Skeletal muscle tissue (tissue), 4 donors: ENCODE results near the gene PNPO. TPM values are rescaled to one million over a fixed set of nuclear protein-coding genes. Genes with fewer than 3 reads are reported as not detected.

Experiments used
- H3K27ac ChIP-seq: one replicate; pipeline ENCODE4 v1.7.0; 2013; ENCODE audit warnings: mild to moderate bottlenecking, low read depth, low read length, inconsistent platforms
- H3K27me3 ChIP-seq, 3 donors: one replicate each; pipeline ENCODE4 v1.7.0; 2013; ENCODE audit warnings: low read length in 3 of 3; ENCODE audit not compliant: control insufficient read depth in 3 of 3, insufficient read depth in 3 of 3
- H3K36me3 ChIP-seq, 3 donors: one replicate each; pipeline ENCODE4 v1.7.0; 2013; ENCODE audit warnings: low read length in 3 of 3; ENCODE audit not compliant: control insufficient read depth in 3 of 3, insufficient read depth in 3 of 3
- H3K4me1 ChIP-seq, 3 donors: one replicate each; pipeline ENCODE4 v1.7.0; 2013; ENCODE audit warnings: low read length in 3 of 3, mild to moderate bottlenecking in 3 of 3; ENCODE audit not compliant: control insufficient read depth in 3 of 3, insufficient read depth in 3 of 3
- H3K4me3 ChIP-seq, 3 donors: one replicate each; pipeline ENCODE4 v1.7.0; 2013; ENCODE audit warnings: low read length in 3 of 3
- H3K9ac ChIP-seq, 3 donors: one replicate each; pipeline ENCODE4 v1.7.0; 2013; ENCODE audit warnings: low read length in 3 of 3, mild to moderate bottlenecking in 3 of 3, moderate library complexity in 2 of 3, low read depth in 1 of 3
- H3K9me3 ChIP-seq, 3 donors: one replicate each; pipeline ENCODE4 v1.7.0; 2013; ENCODE audit warnings: low read length in 3 of 3; ENCODE audit not compliant: control insufficient read depth in 3 of 3
- total RNA-seq: library from RNA; depleted of rRNA; stranded (reverse); fragments of >200 nt; gene quantifications from one replicate; pipeline ENCODE4 v1.2.3, GENCODE V29; 2014
- donor health status: Osteomylitis.

PNPO gene
- total RNA-seq, 1 donor from 2014 or later: 12.0 TPM

DNA sequence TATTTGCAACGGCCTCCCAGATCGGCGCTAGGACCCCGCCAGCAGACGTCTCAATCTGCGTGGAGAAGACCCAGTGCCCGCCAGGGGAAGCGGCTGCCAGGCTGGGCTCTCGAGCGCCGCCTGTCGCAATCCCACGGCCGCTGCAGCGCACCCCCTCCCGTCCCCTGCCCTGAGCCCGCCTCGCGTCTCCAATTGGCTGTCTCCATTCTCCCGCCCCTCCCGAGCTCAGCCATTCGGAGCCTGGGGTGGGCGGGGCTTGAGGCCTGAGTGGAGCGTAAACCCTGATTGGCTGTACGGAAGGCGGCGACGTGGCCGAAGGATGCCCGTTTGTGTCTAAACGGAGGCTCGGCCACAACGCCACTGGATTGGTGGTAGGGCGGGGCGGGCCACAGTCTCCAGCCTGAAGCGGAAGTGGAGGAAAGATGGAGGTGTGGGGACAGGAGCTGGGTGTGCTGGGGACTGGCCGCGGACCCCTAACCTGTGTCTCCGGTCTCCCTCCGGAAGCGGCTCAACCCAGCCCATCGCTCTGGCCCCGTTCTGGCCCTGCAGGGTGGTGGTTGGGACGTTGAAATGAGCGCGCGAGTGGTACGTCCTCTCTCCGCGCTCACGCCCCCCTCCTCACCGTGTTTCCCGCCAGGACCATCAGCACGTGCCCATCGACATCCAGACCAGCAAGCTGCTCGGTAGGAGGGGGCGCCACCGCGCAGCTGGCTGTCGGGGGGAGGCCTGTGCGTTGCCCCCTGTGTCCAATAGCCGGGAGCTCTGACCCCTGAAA lies 29.5 kb downstream of the PNPO start, which contains the start of gene CDK5RAP3:
Gene CDK5RAP3 (plus strand): TSS at position 389 of the 775 bp plus-strand sequence. CDS start 34 bp downstream, at position 423.
- peaks cover 19 to 25% (median 21%) of the 10 kb centered on the region in 3 donors for H3K36me3 ChIP-seq
- H3K4me1 ChIP-seq: peaks cover 13 to 20% (median 17%) of the 10 kb centered on the region in 3 donors
- H3K4me3 ChIP-seq: peak within 1 kb of the TSS; percentile 94 to 99 (median 99)
- peak within 1 kb of the TSS; percentile 86 to 93 (median 88) for H3K9ac ChIP-seq
- no peaks in the 10 kb centered on the region for H3K9me3 ChIP-seq
- H3K27me3 ChIP-seq: no peaks in the 10 kb centered on the region
- peak within 1 kb of the TSS; percentile 82 for H3K27ac ChIP-seq

DNA sequence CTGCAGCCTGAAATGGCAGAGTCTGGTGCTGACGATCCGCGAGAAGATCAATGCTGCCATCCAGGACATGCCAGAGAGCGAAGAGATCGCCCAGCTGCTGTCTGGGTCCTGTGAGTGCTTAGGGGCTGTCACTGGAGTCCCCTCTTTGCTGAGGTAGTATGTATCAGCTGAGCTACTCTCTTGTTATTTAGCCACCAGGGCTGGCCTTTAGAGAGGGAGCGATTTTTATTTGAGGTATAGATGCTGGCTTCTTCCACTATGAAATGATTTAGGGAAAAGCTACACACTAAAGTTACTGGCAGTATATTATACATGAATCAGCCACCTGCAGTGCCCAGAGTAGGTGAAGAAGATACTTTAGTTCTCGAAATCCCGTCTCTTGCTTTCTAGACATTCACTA lies 32.2 kb downstream of the PNPO start:
- Histone ChIP-seq H3K36me3 (peaks cover 32 to 45% (median 40%) of the 10 kb centered on the region in 3 donors), H3K27me3 (no peaks in the 10 kb centered on the region), H3K4me3 (no peak overlapping the region), H3K9ac (no peak overlapping the region), H3K4me1 (peaks cover 13 to 20% (median 17%) of the 10 kb centered on the region in 3 donors), H3K27ac (no peak overlapping the region), H3K9me3 (no peaks in the 10 kb centered on the region)

DNA sequence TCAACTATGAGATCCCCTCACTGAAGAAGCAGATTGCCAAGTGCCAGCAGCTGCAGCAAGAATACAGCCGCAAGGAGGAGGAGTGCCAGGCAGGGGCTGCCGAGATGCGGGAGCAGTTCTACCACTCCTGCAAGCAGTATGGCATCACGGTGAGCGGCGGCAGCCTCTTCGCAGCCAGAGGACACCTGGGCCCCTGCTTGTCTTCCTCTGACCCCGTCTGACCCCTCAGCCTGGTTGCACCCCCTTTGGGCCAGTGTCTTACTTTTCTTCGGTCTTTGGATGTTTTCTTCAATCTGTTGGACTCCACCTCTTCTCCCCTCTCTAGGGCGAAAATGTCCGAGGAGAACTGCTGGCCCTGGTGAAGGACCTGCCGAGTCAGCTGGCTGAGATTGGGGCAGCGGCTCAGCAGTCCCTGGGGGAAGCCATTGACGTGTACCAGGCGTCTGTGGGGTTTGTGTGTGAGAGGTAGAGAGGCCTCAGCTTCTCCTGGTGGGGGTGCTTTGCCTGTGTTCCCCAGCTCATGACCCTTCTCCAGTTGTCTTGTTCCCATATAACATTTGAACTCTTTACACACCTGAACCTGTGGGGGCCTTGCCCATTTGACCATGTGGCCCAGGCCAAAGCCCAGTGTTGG lies 33.9 kb downstream of the PNPO start:
- no peak overlapping the region for H3K27ac ChIP-seq
- H3K27me3 ChIP-seq: no peaks in the 10 kb centered on the region
- peak overlapping the region in 1 of 3 donors; percentile 16 for H3K9ac ChIP-seq
- peaks cover 47 to 61% (median 55%) of the 10 kb centered on the region in 3 donors for H3K36me3 ChIP-seq
- H3K4me3 ChIP-seq: no peak overlapping the region
- H3K4me1 ChIP-seq: peaks cover 9 to 18% (median 13%) of the 10 kb centered on the region in 3 donors
- H3K9me3 ChIP-seq: no peaks in the 10 kb centered on the region

DNA sequence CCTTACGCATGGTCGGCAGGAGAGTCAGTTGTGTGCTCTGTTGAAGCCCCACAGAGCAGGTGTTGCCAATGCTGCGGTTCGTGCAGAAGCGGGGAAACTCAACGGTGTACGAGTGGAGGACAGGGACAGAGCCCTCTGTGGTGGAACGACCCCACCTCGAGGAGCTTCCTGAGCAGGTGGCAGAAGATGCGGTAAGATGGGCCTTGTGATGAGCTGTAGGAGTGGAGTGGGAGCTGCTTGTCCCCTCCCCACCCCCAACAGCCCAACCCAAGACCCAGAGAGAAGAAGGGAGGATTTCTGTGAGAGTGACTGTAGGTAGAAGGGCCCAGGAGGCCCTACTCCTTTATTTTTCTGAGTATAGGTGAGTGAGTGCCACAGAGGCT lies 34.4 kb downstream of the PNPO start:
- Histone ChIP-seq H3K9ac (no peak overlapping the region), H3K4me3 (no peak overlapping the region), H3K9me3 (no peaks in the 10 kb centered on the region), H3K27me3 (no peaks in the 10 kb centered on the region), H3K36me3 (peaks cover 52 to 66% (median 60%) of the 10 kb centered on the region in 3 donors), H3K27ac (no peak overlapping the region), H3K4me1 (peaks cover 7 to 19% (median 10%) of the 10 kb centered on the region in 3 donors)

DNA sequence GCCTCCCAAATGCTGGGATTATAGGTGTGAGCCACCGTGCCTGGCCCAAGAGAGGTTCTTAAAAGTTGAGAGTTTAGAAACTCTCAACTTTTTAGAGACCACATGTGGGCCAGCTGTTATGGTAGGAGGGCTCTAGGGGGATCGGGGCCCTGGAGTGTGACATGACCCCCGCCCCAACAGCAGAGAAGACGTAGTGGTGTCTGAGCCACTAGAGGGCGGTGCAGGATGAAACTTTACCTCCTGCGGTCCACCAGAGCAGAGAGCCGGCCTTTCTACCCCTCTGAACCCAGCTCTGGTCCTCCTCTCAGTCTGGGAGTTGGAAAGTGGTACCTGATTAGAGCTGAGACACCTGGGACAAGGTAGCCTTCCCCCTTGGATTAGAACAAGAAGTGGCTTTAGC lies 37.0 kb downstream of the PNPO start:
- Histone ChIP-seq H3K36me3 (peaks cover 74 to 89% (median 78%) of the 10 kb centered on the region in 3 donors), H3K4me1 (peaks cover 2 to 9% (median 2%) of the 10 kb centered on the region in 3 donors), H3K4me3 (no peak overlapping the region), H3K9me3 (no peaks in the 10 kb centered on the region), H3K9ac (no peak overlapping the region), H3K27me3 (no peaks in the 10 kb centered on the region), H3K27ac (no peak overlapping the region)

DNA sequence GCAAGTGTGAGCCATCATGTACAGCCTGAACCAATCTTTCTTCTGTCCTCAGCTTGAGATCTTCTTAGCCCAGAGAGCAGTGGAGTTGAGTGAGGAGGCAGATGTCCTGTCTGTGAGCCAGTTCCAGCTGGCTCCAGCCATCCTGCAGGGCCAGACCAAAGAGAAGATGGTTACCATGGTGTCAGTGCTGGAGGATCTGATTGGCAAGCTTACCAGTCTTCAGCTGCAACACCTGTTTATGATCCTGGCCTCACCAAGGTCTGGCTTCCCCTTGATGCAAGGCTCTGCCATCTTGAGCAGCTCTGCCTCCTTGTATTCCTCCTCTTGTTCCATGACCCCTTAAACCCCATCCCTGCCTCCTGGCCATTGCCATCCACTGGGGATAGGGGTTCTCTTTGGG lies 39.2 kb downstream of the PNPO start:
- peaks cover 60 to 75% (median 66%) of the 10 kb centered on the region in 3 donors for H3K36me3 ChIP-seq
- no peak overlapping the region for H3K4me3 ChIP-seq

DNA sequence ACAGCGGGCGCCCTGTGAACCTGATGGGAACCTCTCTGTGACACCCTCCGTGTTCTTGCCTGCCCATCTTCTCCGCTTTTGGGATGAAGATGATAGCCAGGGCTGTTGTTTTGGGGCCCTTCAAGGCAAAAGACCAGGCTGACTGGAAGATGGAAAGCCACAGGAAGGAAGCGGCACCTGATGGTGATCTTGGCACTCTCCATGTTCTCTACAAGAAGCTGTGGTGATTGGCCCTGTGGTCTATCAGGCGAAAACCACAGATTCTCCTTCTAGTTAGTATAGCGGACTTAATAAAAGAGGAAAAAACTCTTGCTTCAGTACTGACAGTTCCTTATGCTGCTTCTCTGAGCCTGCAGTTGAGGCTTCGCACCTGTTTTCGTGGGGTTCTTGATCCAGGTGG lies 40.1 kb downstream of the PNPO start:
- H3K27me3 ChIP-seq: no peaks in the 10 kb centered on the region
- peaks cover 54 to 66% (median 56%) of the 10 kb centered on the region in 3 donors for H3K36me3 ChIP-seq
- H3K4me3 ChIP-seq: no peak overlapping the region

More for the DNA sequence above, 39.2 kb downstream of the PNPO start:
- H3K27me3 ChIP-seq: no peaks in the 10 kb centered on the region
- no peaks in the 10 kb centered on the region for H3K9me3 ChIP-seq
- H3K27ac ChIP-seq: no peak overlapping the region
- no peak overlapping the region for H3K9ac ChIP-seq
- H3K4me1 ChIP-seq: peaks cover 2 to 9% (median 2%) of the 10 kb centered on the region in 3 donors

DNA sequence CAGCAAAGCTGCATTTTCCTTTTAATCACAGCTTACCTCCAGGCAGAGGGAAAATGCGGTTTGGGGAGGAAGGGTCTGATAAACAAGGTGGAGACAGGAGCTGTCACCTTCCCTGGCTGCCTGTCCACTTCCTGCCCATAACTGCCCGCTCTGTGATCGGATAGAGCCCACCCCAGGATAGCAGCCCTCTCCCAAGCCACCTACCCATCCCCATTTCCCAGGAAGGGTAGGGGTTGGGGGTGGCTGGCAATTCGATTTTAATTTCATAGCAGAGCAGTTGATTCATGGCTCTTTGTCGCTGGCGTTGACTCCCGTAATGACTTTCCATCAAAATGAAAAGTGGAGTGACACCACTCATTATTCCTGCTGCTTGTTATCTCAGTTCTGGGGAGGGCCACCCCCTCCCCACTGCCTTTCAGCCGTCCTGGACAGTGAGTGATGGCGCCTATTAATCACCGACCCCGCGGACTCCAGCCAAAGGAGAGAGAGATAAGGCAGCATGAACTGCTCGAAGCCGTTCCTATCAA lies 40.8 kb downstream of the PNPO start:
- Histone ChIP-seq H3K36me3 (peaks cover 51 to 61% (median 52%) of the 10 kb centered on the region in 3 donors), H3K9me3 (no peaks in the 10 kb centered on the region), H3K9ac (no peak overlapping the region), H3K27me3 (no peaks in the 10 kb centered on the region), H3K4me3 (no peak overlapping the region), H3K4me1 (peaks cover 2 to 9% (median 2%) of the 10 kb centered on the region in 3 donors), H3K27ac (no peak overlapping the region)

More for the DNA sequence above, 40.1 kb downstream of the PNPO start:
- H3K4me1 ChIP-seq: peaks cover 2 to 9% (median 2%) of the 10 kb centered on the region in 3 donors
- H3K27ac ChIP-seq: no peak overlapping the region
- no peak overlapping the region for H3K9ac ChIP-seq
- no peaks in the 10 kb centered on the region for H3K9me3 ChIP-seq

DNA sequence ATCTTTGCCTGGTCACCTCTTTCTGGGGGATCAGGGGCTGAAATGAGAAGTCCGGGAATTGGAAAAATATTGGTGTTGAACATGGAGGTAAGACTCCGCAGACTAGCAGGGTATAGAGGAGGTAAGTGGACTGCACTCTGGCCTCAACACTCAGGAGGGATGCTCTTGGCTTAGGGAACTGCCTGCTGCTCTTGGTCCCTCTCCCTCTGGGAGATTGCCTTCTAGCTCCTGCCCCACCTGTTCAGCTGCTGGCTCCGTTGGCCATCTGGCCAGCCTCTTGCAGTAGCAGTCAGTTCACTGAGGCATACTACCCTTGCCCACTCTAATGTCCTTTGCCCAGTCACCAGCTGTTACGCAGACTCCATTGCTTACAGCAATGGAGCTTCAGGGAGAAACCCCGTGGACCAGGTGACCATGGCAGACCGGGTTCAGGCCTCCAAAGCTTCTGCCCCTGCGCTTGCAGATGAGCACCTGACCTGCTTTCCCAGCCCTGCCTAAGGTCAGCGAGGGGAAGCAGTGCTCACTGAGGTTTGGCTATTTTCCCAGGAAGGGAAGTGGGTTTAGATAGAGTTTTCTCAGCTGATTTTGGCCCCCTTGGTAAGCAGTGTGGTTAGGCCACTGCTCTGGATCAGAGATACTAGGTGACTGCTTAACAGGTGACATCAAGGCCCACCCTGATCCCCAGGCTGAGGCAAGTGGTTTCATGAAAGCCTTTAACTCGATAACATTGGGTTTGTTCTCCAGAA lies 41.4 kb downstream of the PNPO start:
- Histone ChIP-seq H3K4me1 (peaks cover 2 to 9% (median 7%) of the 10 kb centered on the region in 3 donors), H3K9ac (peak overlapping the region in 1 of 3 donors; percentile 16), H3K4me3 (no peak overlapping the region), H3K9me3 (no peaks in the 10 kb centered on the region), H3K27ac (no peak overlapping the region), H3K27me3 (no peaks in the 10 kb centered on the region), H3K36me3 (peaks cover 47 to 56% (median 47%) of the 10 kb centered on the region in 3 donors)
